Loucy (cell line): ENCODE data around the gene ZNF888.
"Not testable (repeated sequence)": the region's sequence is repeated elsewhere in the genome, so short reads cannot be mapped to it uniquely, and the experiment has no call there.

Source experiments
- CTCF ChIP-seq: fragments of 200-600 bp; sonication (generic); conservative IDR thresholded peaks from 2 replicates; pipeline ENCODE4 v1.5.1; 2014; ENCODE audit warnings: mild to moderate bottlenecking, antibody characterized with exemption, low read length
- EZH2phosphoT487 ChIP-seq: fragments of 200-600 bp; IDR thresholded peaks from 2 replicates; pipeline ENCODE4 v1.6.1; 2018; ENCODE audit warnings: antibody characterized with exemption, mild to moderate bottlenecking, moderate library complexity, borderline replicate concordance

GRCh38 chr19:52868031-52868430, 55.2 kb downstream of the ZNF888 start:
- not testable (repeated sequence) for TF ChIP-seq CTCF, EZH2phosphoT487
